Activated CD8-positive, alpha-beta T cell treated with anti-CD3 and anti-CD28 coated beads for 36 hours (primary cell): ENCODE data around the gene LCOR. TPM values are rescaled to one million over a fixed set of nuclear protein-coding genes. Genes with fewer than 3 reads are reported as not detected.
A peak's percentile ranks its signal among the peaks of the same experiment; 100 is the strongest.

Source experiments
- ATAC-seq: fragments of 200-7000 bp; cut with Tn5 transposase; one replicate; pipeline ENCODE4 v1.10.0; 2021; ENCODE audit warnings: mild to moderate bottlenecking, moderate library complexity
- CTCF ChIA-PET: fragments of 350-600 bp; sonication (Branson Sonifier 250); formaldehyde crosslinking; loops from one replicate; lab custom pipeline; 2021; ENCODE audit warnings: antibody characterized with exemption; lab: Charles Lee
- POLR2A ChIA-PET: fragments of 350-600 bp; sonication (Branson Sonifier 250); formaldehyde crosslinking; loops from one replicate; lab custom pipeline; 2021; ENCODE audit warnings: antibody characterized with exemption; lab: Charles Lee
- DNase-seq: peaks from one replicate; pipeline ENCODE4 v3.0.0-alpha.2; 2020
- H3K27ac Mint-ChIP-seq: one replicate; pipeline ENCODE4 v1.8.0; 2021; ENCODE audit warnings: mild to moderate bottlenecking, mixed read lengths
- H3K27me3 Mint-ChIP-seq: one replicate; pipeline ENCODE4 v1.8.0; 2021; ENCODE audit warnings: mixed read lengths
- H3K36me3 Mint-ChIP-seq: one replicate; pipeline ENCODE4 v1.8.0; 2021; ENCODE audit warnings: low read depth, mixed read lengths
- H3K4me1 Mint-ChIP-seq: one replicate; pipeline ENCODE4 v1.8.0; 2021; ENCODE audit warnings: low read depth, mixed read lengths
- H3K4me3 Mint-ChIP-seq: one replicate; pipeline ENCODE4 v1.8.0; 2021; ENCODE audit warnings: mild to moderate bottlenecking, moderate library complexity, mixed read lengths
- H3K9me3 Mint-ChIP-seq: one replicate; pipeline ENCODE4 v1.8.0; 2021; ENCODE audit warnings: mixed read lengths
- intact Hi-C: fragments of 100-400 bp; cut with micrococcal nuclease; formaldehyde crosslinking; loops from one replicate; pipeline ENCODE4 v1.10.0; 2022
- total RNA-seq, 2 experiments: library from RNA; stranded (reverse); gene quantifications; one replicate each; pipeline ENCODE4 v1.2.3, GENCODE V29; 2021
- TF ChIP-seq, protein P1 (sequence below): fragments of 200-600 bp; IDR thresholded peaks from one replicate; pipeline ENCODE4 v1.8.0; 2022; ENCODE audit warnings: antibody characterized with exemption, mild to moderate bottlenecking

Gene LCOR
- total RNA-seq, 2 experiments from 2014 or later = 20.6 to 24.3 TPM

DNA sequence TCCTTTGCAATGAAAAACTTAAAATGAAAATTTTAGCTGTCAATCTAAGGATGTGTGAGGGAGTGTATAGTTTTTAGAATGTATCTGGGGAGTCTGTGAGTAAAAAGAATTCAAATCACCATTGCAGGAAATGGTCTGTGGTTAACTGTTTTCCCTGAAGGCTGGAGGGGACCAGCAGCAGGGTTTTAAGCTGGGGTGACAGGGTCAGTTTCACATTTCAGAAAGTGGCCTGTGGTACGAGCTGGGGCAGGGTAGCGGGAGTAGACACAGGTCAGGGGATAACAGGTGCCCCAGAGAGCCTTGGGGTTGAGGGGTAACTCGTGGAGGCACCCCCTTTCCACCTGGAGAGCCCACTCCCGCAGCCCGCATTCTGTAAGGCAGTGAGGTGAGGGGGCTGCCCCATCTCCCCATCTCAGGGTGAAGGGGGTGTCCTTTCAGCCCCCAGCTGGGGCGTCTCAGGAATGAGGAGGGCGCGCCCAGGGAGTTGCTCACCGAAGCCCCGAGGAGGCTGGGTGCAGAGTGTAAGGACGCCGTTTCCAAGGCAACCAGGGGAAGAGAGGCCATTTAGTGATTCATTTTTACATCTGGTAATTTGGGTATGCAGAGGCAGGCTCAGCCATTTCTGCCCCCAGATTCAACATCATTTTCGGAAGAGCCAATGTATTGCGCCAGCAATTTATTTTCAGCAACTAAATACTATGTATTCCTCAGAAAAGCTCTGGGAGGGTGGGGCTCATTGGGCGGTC is 184.8 kb downstream of the LCOR start:
- Mint-ChIP-seq H3K27ac (peak overlapping the region; percentile 81), H3K27me3 (no peaks in the 10 kb centered on the region), H3K4me3 (peak overlapping the region; percentile 59), H3K36me3 (no peaks in the 10 kb centered on the region), H3K9me3 (no peaks in the 10 kb centered on the region), H3K4me1 (peaks cover 11% of the 10 kb centered on the region)
- ATAC-seq (peak; percentile 81), DNase-seq (peak; percentile 88)
- intact Hi-C loops = no loop called here
- ChIA-PET POLR2A (interaction anchor here (0.5 to 1.2 kb wide), 3 partner anchors 15 to 105 kb away, joined by 3 to 5 read pairs (median 3); no protein-coding TSS in a partner anchor), CTCF (interaction anchor here (0.7 to 2.4 kb wide), 5 partner anchors 9 to 556 kb away, joined by 3 to 24 read pairs (median 6); partner anchors contain the start of gene ANKRD2)
- TF ChIP-seq, protein P1, sequence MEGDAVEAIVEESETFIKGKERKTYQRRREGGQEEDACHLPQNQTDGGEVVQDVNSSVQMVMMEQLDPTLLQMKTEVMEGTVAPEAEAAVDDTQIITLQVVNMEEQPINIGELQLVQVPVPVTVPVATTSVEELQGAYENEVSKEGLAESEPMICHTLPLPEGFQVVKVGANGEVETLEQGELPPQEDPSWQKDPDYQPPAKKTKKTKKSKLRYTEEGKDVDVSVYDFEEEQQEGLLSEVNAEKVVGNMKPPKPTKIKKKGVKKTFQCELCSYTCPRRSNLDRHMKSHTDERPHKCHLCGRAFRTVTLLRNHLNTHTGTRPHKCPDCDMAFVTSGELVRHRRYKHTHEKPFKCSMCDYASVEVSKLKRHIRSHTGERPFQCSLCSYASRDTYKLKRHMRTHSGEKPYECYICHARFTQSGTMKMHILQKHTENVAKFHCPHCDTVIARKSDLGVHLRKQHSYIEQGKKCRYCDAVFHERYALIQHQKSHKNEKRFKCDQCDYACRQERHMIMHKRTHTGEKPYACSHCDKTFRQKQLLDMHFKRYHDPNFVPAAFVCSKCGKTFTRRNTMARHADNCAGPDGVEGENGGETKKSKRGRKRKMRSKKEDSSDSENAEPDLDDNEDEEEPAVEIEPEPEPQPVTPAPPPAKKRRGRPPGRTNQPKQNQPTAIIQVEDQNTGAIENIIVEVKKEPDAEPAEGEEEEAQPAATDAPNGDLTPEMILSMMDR = no peak

DNA sequence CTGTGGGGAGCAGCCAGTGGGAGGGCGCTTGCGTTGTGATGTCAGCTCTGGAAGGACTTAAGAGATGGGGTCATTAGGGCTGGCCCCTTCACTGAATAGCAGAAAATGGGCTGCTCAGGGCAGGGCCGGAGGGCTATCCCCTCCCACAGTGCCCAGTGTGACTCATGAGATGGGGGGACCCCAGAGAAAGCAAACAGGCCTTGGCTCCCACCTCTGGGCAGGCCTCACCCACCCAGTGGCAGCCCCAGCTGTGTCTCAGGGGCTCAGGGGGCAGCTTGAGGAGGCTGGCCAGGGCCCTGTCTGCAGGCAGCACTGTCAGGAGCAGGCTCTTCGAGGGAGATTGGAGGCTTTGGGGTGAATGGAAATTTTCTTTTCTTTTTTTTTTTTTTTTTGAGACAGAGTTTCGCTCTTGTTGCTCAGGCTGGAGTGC is 185.4 kb downstream of the LCOR start:
- no peak for DNase-seq
- Mint-ChIP-seq H3K4me3 (peak overlapping the region; percentile 59), H3K36me3 (no peaks in the 10 kb centered on the region), H3K4me1 (peaks cover 11% of the 10 kb centered on the region), H3K9me3 (no peaks in the 10 kb centered on the region), H3K27me3 (no peaks in the 10 kb centered on the region), H3K27ac (peak overlapping the region; percentile 81)
- no peak for ATAC-seq
- POLR2A ChIA-PET = interaction anchor here (0.5 kb wide), 1 partner anchor 106 kb away, joined by 3 read pairs; no protein-coding TSS in a partner anchor
- intact Hi-C loops = no loop called here
- TF ChIP-seq, protein P1 = no peak
- CTCF ChIA-PET = interaction anchor here (1.4 to 2.4 kb wide), 3 partner anchors 8 to 106 kb away, joined by 6 to 24 read pairs (median 12); no protein-coding TSS in a partner anchor

DNA sequence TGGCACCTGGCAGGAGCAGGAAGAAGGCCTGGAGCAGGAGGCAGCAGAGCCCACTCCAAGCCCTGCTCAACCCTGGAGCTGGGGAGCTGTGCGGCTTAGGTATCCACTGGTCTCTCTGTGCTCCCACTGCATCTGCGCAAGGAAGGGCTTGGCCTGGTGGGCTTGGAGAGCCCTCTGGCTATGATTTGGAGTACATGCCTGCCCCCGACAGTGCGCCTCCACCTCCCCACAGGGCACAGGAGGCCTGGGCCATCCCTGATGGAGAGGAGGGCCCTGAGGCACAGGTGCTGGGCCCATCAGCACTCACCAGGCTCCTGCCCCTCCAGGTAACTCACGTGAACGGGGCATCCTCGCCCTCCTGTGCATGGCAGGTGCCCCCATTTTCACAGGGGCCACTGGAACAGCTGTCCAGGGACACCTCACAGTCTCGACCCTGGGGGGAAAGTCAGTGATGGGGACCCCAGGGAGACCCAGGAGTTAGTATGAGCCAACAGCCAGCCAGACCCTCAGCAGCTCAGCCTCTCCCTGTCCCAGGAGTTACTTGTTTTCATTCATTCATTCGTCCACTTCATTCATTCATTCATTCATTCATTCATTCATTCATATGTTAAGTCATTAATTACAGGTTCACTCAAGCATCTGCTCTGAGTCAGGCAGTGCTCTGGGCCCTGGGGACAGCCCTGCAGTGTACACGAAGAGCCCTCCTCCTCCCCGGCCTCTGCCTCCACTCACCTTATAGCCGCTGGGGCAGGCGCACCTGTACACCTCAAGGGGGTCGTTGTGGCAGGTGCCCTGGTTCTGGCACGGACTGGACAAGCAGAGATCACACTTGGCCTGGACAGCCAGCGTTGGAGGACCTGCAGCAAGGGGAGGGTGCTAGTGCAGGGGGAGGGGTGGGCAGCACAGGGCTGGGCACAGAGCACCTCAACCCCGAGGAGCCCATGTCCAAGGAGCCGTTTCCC is 186.4 kb downstream of the LCOR start:
- H3K9me3 Mint-ChIP-seq = no peaks in the 10 kb centered on the region
- intact Hi-C loops = no loop called here
- ChIA-PET CTCF (no interaction called here), POLR2A (no interaction called here)
- TF ChIP-seq, protein P1 = no peak
- H3K27me3 Mint-ChIP-seq = no peaks in the 10 kb centered on the region
- ATAC-seq (no peak), DNase-seq (peak; percentile 5)
- no peaks in the 10 kb centered on the region for H3K36me3 Mint-ChIP-seq
- H3K27ac Mint-ChIP-seq = no peak overlapping the region
- H3K4me3 Mint-ChIP-seq = no peak overlapping the region
- H3K4me1 Mint-ChIP-seq = peaks cover 11% of the 10 kb centered on the region

DNA sequence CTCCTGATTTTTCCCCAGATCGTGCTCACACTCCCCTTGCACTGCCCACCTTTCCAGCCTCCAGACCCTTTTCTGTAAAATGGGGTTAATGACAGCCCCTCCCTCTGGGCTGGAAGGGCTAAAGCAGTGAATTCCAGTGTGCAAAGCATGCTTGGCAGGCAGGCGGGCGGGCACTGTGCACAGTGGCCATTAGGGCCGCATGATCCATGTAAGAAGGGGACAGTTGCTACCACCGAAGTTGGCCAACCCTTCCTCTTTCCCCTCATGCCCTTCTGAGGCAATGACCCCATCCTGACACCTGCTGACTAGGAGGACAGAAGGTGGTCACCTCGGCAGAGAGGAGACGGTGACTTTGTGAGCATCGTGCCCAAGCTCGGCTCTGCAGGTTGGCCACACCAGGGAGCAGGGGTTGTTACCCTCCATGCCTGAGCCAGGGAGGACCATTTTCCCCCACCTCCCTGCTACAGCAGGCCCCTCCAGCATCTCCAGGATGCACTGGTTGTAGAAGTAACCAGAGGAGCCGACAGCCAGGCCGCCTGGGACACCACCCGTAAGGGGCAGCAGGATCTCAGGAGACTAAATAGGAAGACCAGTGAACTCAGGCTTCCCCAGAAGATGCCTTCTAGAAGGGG is 187.2 kb downstream of the LCOR start:
- DNase-seq (no peak), ATAC-seq (no peak)
- TF ChIP-seq, protein P1 = no peak
- POLR2A ChIA-PET = no interaction called here
- CTCF ChIA-PET = no interaction called here
- Mint-ChIP-seq H3K4me1 (peaks cover 16% of the 10 kb centered on the region), H3K27me3 (no peaks in the 10 kb centered on the region), H3K9me3 (no peaks in the 10 kb centered on the region), H3K36me3 (no peaks in the 10 kb centered on the region), H3K27ac (no peak overlapping the region), H3K4me3 (no peak overlapping the region)
- intact Hi-C loops = no loop called here
